Tibial artery (tissue), 4 donors: ENCODE results near the gene SLC26A3.

Source experiments
- DNase-seq, 2 donors: peaks; one replicate each; pipeline ENCODE4 v3.0.0-alpha.2; 2019
- H3K27ac ChIP-seq, 2 donors: fragments of 200-600 bp; sonication (generic) in 1 of 2; 1 replicate in 1 of 2; 2 replicates in 1 of 2; pipeline ENCODE4 v1.5.1; 2018 to 2019; ENCODE audit warnings: mild to moderate bottlenecking in 1 of 2
- H3K27me3 ChIP-seq, 2 donors: fragments of 200-600 bp; sonication (generic) in 1 of 2; one replicate each; pipeline versions ENCODE4 v1.5.1 to v1.6.0; 2016 to 2019
- H3K36me3 ChIP-seq, 3 donors: fragments of 200-600 bp; sonication (generic) in 2 of 3; one replicate each; pipeline ENCODE4 v1.5.1; 2016 to 2019; ENCODE audit warnings: mild to moderate bottlenecking in 2 of 3
- H3K4me1 ChIP-seq, 4 donors: fragments of 200-600 bp; sonication (generic) in 2 of 4; 1 replicate in 3 of 4; 2 replicates in 1 of 4; pipeline ENCODE4 v1.5.1; 2016 to 2019
- H3K4me3 ChIP-seq, 2 donors: fragments of 200-600 bp; sonication (generic) in 1 of 2; 1 replicate in 1 of 2; 2 replicates in 1 of 2; pipeline ENCODE4 v1.5.1; 2018 to 2019; ENCODE audit warnings: mild to moderate bottlenecking in 2 of 2
- H3K9me3 ChIP-seq, 3 donors: fragments of 200-600 bp; sonication (generic) in 1 of 3; one replicate each; pipeline ENCODE4 v1.5.1; 2016 to 2019
- CTCF ChIP-seq, 2 experiments: fragments of 200-600 bp in 1 of 2; fragments of 450-650 bp in 1 of 2; IDR thresholded peaks; one replicate each; pipeline ENCODE4 v1.5.1; 2017 to 2019; ENCODE audit warnings: antibody characterized with exemption in 2 of 2, mild to moderate bottlenecking in 1 of 2, moderate library complexity in 1 of 2
- intact Hi-C: fragments of 100-400 bp; cut with DNase I; formaldehyde crosslinking; loops from one replicate; pipeline ENCODE4 v1.15.0; 2023; ENCODE audit warnings: low total_unique reads

Gene SLC26A3

GRCh38 chr7:107785926-107786325 is 17.1 kb downstream of the SLC26A3 start:
- Histone ChIP-seq H3K27me3 (no peaks in the 10 kb centered on the region), H3K9me3 (no peaks in the 10 kb centered on the region), H3K4me1 (no peaks in the 10 kb centered on the region), H3K27ac (no peak overlapping the region), H3K36me3 (no peaks in the 10 kb centered on the region), H3K4me3 (no peak overlapping the region)
- no peak for TF ChIP-seq CTCF (IDR thresholded peaks at IDR 0.05)
- intact Hi-C loops: no loop called here
- no peak for DNase-seq

- Histone ChIP-seq H3K27me3 (no peaks in the 10 kb centered on the region), H3K27ac (no peak overlapping the region), H3K4me1 (no peaks in the 10 kb centered on the region), H3K4me3 (no peak overlapping the region), H3K9me3 (no peaks in the 10 kb centered on the region), H3K36me3 (no peaks in the 10 kb centered on the region)
- intact Hi-C loops: no loop called here
- no peak for DNase-seq
- TF ChIP-seq CTCF (IDR thresholded peaks at IDR 0.05): no peak
Measured at GRCh38 chr7:107785170-107785569, 17.9 kb downstream of the SLC26A3 start.

GRCh38 chr7:107783648-107784047 is 19.4 kb downstream of the SLC26A3 start:
- Histone ChIP-seq H3K9me3 (no peaks in the 10 kb centered on the region), H3K27me3 (no peaks in the 10 kb centered on the region), H3K36me3 (no peaks in the 10 kb centered on the region), H3K4me1 (no peaks in the 10 kb centered on the region), H3K4me3 (no peak overlapping the region), H3K27ac (no peak overlapping the region)
- intact Hi-C loops: no loop called here
- DNase-seq: no peak
- no peak for TF ChIP-seq CTCF (IDR thresholded peaks at IDR 0.05)

- Histone ChIP-seq H3K27me3 (no peaks in the 10 kb centered on the region), H3K9me3 (no peaks in the 10 kb centered on the region), H3K4me3 (no peak overlapping the region), H3K27ac (no peak overlapping the region), H3K4me1 (no peaks in the 10 kb centered on the region), H3K36me3 (no peaks in the 10 kb centered on the region)
- no peak for TF ChIP-seq CTCF (IDR thresholded peaks at IDR 0.05)
- no peak for DNase-seq
- intact Hi-C loops: no loop called here
Measured at GRCh38 chr7:107782374-107782773, 20.6 kb downstream of the SLC26A3 start.

GRCh38 chr7:107779647-107780099 is 23.4 kb downstream of the SLC26A3 start:
- no peaks in the 10 kb centered on the region for H3K36me3 ChIP-seq
- no peaks in the 10 kb centered on the region for H3K27me3 ChIP-seq
- intact Hi-C loops: no loop called here
- no peak overlapping the region for H3K27ac ChIP-seq
- H3K4me3 ChIP-seq: no peak overlapping the region
- no peak for DNase-seq
- H3K4me1 ChIP-seq: no peaks in the 10 kb centered on the region
- no peaks in the 10 kb centered on the region for H3K9me3 ChIP-seq
- TF ChIP-seq CTCF (IDR thresholded peaks at IDR 0.05): no peak

GRCh38 chr7:107778283-107778682 is 24.7 kb downstream of the SLC26A3 start:
- Histone ChIP-seq H3K36me3 (no peaks in the 10 kb centered on the region), H3K27ac (no peak overlapping the region), H3K4me3 (no peak overlapping the region), H3K9me3 (no peaks in the 10 kb centered on the region), H3K4me1 (no peaks in the 10 kb centered on the region), H3K27me3 (no peaks in the 10 kb centered on the region)
- no peak for TF ChIP-seq CTCF (IDR thresholded peaks at IDR 0.05)
- intact Hi-C loops: no loop called here
- DNase-seq: no peak
